NCI-H446 (cell line): ENCODE results near the gene RANGAP1.

Experiments used
- DNase-seq, 2 experiments: peaks; one replicate each; lab custom pipeline; 2025; lab: John Stamatoyannopoulos, UW

The RANGAP1 gene

DNA sequence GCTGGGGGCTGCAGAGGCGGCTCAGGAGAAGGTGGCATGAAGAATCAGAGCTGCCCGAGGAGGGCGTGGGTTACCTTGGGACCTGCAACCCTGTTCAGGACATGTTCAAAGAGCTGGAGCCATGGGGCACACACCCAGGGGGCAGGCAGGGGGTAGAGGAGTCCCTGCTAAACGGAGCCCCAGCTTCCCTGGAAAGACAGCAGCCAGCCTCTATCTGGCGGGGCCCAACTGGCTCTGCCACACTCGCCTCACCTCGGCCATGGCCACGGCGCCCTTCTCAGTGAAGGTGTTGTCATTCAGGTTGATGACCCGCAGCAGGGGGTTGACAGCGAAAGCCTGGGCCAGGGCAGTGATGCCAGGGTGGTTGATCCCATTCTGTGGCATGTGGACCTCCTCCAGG lies 28.3 kb downstream of the RANGAP1 start:
- no peak for DNase-seq

DNA sequence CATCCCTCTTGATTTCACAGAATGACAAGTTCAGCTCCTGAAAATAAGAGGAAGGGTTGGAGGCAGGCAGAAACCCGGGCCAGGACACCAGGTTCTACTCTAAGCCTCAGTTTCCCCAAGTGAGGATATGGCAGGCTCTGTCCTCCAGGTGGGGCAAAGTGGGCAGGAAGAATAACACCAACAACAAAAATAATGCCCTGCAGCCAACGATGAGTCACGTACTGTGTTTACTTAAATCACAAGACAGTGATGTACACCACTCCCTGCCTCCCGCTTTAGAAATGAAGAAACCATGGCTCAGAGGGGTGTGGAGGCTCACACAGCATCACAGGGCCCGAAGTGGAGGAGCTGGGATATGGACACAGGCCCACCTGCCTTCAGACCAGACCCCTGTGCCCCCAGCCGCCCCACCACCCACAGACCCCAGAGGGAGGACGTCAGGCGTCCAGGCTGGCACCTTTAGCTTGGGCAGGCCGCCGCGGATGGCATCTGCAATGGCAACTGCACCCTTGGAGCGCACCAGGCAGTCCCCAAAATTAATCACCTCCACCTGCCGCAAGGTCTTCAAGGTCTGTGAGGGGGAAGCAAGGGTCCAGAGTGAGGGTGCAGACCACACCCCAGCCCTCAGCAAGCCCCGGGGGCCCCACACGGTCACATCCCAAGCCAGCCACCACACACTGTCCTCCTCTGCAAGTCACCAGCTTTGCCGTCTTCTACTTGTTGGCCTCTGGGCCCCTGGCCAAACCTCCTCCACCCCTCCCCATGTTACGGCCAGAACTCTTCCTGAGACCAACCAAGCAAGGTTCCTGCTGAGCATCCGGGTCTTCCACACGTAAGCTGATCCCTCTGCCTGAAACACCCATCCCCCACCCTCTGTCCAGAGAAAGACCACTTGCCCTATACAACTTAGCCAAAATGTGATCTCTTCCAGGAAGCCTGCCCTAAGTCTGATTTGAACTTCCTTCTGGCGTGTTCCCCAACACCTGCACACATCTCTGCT lies 29.4 kb downstream of the RANGAP1 start:
- no peak for DNase-seq

- no peak for DNase-seq
Measured at GRCh38 chr22:41254230-41254629, 31.8 kb downstream of the RANGAP1 start.

GRCh38 chr22:41252365-41252764 lies 33.6 kb downstream of the RANGAP1 start:
- no peak for DNase-seq

GRCh38 chr22:41250127-41250526 lies 35.9 kb downstream of the RANGAP1 start:
- no peak for DNase-seq

DNA sequence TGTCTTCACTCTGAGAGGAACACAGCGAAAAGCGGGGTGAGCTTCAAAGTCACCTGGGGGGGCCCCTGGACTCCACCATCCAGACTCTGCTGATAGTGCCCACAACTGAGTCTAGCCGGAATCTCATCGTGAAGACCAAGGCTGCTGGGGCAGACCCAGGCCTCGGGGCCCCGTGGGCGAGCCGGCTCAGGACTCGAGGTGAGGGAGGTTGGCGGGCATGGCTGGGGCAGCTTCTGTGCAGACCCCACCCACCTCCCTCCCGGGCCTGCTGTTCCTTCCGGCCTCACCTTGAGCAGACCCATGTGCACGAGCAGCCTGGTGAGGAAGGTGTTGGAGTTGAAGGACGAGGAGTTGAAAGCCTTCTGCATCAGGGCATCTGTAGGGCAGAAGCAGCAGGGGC lies 36.5 kb downstream of the RANGAP1 start:
- no peak for DNase-seq

- DNase-seq, result no peak
Measured at GRCh38 chr22:41248758-41249157, 37.2 kb downstream of the RANGAP1 start.

DNA sequence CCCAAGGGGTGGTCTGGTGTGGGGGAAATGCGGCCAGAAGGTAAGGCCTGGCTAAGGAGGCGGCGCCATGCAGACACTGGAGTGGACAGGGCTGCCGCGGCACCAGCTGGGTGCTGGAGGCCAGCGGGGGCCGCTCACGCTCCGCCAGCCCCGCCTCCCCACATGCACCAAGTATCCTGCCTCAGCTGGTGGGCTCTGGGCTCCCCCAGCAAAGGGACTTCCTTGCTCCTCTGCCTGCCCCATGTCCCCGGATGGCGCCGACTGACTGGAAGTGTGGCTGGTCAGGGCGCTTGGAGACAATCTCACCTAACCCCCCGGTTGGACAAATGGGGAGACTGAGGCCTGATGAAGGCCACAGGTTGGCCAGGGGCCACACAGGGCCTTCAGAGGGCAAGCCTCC lies 37.7 kb downstream of the RANGAP1 start:
- no peak for DNase-seq

GRCh38 chr22:41247703-41248102 lies 38.3 kb downstream of the RANGAP1 start:
- DNase-seq, result no peak

DNA sequence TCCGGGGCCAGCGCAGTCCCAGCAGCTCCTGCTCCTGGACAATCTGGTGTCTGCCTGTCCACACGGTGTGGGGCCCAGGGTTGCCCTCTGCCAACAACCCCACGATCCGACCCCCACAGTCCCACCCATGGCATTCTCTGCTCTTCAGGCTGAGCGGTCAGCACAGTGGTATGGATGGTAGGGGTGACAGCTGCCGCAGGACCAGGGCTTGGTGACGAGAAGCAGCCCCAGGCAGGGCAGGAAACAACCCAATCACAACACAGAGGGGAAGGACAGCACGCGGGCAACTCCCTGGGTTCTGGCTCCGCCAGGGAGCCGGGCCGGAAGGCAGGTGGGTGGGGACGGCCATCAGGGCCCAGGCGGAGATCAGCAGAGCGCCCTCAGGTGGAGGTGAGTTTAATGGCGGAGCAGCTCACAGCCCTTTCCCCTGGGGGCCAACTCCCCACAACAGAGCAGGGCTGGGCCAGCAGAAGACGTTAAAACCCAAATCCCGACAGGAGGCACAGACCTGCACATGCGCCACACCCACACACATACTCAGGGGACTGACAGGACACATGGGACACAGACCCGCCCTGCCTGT lies 40.0 kb downstream of the RANGAP1 start:
- DNase-seq, result no peak

GRCh38 chr22:41243361-41243760 lies 42.6 kb downstream of the RANGAP1 start:
- DNase-seq, result no peak

DNA sequence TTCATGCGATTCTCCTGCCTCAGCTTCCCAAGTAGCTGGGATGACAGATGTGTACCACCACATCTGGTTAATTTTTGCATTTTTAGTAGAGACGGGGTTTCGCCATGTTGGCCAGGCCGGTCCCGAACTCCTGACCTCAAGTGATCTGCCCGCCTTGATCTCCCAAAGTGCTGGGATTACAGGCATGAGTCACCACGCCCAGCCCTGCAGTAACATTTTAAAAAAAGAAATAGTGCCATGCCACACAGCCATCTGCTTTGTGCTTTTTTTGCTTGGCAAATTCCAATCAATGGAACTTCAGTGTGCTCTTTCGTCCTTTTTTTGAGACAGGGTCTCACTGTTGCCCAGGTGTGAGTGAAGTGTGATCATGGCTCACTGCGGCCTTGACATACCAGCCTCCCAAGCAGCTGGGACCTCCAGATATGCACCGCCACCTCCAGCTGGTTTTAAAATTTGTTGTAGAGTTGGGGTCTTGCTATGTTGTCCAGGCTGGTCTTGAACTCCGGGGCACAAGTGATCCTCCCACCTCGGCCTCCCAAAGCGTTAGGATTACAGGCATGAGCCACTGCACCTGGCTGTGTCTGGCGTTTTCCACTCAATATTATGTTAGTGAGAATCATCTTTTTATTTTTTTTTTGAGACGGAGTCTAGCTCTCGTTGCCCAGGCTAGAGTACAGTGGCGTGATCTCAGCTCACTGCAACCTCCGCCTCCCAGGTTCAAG lies 43.4 kb downstream of the RANGAP1 start:
- DNase-seq, result no peak

- DNase-seq, result no peak
Measured at GRCh38 chr22:41241133-41241676, 44.8 kb downstream of the RANGAP1 start.

DNA sequence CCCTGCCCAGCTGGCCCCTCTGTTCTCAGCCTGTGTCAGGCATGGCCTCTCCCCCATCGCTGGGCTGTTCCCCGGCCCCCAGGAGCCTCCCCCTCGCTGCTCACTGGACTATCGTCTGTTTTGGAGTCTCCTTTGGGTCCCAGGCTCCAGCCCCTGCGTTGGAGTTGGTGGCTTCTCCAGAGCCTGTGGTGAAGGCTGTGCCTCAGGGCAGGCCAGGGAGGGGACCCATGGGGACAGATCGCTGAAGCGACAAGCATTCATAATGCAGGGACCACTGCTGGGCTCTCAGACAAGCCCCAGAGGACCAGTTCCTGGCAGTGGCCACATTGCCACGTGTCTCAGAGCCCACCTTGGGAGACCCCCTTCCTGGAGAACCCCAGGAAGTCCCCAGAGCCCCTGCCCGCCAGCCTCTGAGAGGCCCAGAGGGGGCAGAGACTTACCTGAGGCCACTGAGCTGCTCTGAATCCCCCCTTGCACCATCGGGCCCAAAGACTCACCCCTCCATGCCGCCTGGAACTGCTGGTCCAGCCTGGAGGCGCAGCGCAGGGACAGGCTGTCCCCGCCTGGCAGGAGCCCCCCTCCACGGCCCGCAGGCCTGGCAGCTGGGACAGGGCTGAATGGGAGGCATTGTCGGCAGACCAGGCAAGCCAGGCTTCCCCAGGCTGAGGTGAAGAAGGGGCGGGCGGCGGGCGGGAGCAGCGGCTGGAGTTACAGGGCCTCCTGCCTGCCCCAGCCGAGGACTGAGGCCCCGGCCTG lies 45.4 kb downstream of the RANGAP1 start, which contains the start of gene CHADL:
TSS of gene CHADL (minus strand) at position 555 of the 756 bp plus-strand sequence. CDS start at position 505, 50 bp downstream.
- no peak for DNase-seq

GRCh38 chr22:41239443-41240128 lies 46.4 kb downstream of the RANGAP1 start:
- no peak for DNase-seq

- no peak for DNase-seq
Measured at GRCh38 chr22:41238570-41239442, 47.2 kb downstream of the RANGAP1 start.

DNA sequence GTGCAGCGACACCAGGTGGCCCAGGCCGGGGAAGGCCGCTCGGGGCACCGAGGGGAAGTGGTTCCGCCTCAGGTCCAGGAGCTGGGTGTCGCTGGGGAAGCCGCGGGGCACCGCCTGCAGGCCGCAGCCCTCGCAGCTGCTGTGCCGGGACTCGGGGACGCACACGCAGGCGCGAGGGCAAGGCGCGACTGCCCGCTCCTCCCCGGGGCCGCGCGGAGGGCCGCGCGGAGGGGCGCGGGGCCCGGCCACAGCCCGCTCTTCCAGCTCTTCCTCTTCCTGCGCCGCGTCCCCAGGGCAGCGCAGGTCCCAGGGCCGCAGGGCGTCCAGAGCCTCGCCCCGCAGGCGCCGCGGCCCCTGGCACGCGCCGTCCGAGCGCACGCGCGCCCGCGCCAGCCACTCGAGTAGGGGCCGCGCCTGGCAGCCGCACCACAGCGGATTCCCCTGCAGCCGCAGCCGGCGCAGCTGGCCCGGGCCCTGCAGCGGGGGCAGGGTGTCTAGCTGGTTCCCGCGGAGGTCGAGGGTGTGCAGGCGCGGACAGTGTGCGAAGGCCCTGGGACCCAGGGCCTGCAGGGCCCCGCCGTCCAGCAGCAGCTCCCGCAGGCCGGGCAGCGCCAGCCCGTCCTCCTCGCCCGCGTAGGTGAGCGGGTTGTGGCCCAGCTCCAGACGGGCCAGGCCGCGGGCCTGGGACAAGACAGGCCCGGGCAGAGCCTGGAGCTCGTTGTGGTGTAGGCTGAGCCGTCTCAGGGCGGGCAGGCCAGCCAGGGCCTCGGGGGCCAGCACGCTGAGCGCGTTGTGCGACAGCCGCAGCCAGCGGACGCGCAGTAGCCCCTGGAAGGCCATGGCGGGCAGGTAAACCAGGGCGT lies 48.0 kb downstream of the RANGAP1 start:
- no peak for DNase-seq

- DNase-seq, result no peak
Measured at GRCh38 chr22:41237036-41237706, 48.8 kb downstream of the RANGAP1 start.
